PC-3 (cell line): ENCODE data around the gene DUSP6.

Experiments used
- CTCF ChIP-seq: fragments of 300-600 bp; sonication (generic); conservative IDR thresholded peaks from 2 replicates; pipeline ENCODE4 v1.5.1; 2017; ENCODE audit warnings: antibody characterized with exemption, low read depth, mild to moderate bottlenecking, low read length
- EZH2 ChIP-seq: fragments of 300-600 bp; sonication (generic); IDR thresholded peaks from one replicate; pipeline ENCODE4 v1.6.1; 2017; ENCODE audit warnings: antibody characterized with exemption, mild to moderate bottlenecking, low read length; ENCODE audit not compliant: unreplicated experiment

GRCh38 chr12:89376202-89376529, 23.9 kb upstream of the DUSP6 start:
- TF ChIP-seq CTCF (no peak), EZH2 (no peak)
